Measurements from ENCODE around the gene SMIM23.

- TF ChIP-seq CTCF (IDR thresholded peaks at IDR 0.05) = no peak
- no peak for TF ChIP-seq EP300 (IDR thresholded peaks at IDR 0.05)
- TF ChIP-seq POLR2A (IDR thresholded peaks at IDR 0.05; ENCODE audit: low read depth) = no peak
These were observed 2.6 kb upstream of the SMIM23 start for GRCh38 chr5:171783051-171783450.
